Osteocyte (in vitro differentiated cells): ENCODE data around the gene SGCE. TPM values are rescaled to one million over a fixed set of nuclear protein-coding genes. Genes with fewer than 3 reads are reported as not detected.

ENCODE experiments used
- DNase-seq: peaks from one replicate; pipeline ENCODE4 v3.0.0; 2021; ENCODE audit warnings: mixed read lengths; ENCODE audit not compliant: unreplicated experiment; ENCODE audit errors: extremely low spot score
- H3K27ac Mint-ChIP-seq: one replicate; pipeline ENCODE4 v1.8.0; 2021; ENCODE audit warnings: mild to moderate bottlenecking, mixed read lengths; ENCODE audit not compliant: unreplicated experiment
- H3K27me3 Mint-ChIP-seq: one replicate; pipeline ENCODE4 v1.8.0; 2021; ENCODE audit warnings: mixed read lengths; ENCODE audit not compliant: unreplicated experiment
- H3K36me3 Mint-ChIP-seq: one replicate; pipeline ENCODE4 v1.8.0; 2021; ENCODE audit warnings: mixed read lengths; ENCODE audit not compliant: unreplicated experiment
- H3K4me1 Mint-ChIP-seq: one replicate; pipeline ENCODE4 v1.8.0; 2021; ENCODE audit warnings: mixed read lengths; ENCODE audit not compliant: unreplicated experiment
- H3K4me3 Mint-ChIP-seq: one replicate; pipeline ENCODE4 v1.8.0; 2021; ENCODE audit warnings: mild to moderate bottlenecking, moderate library complexity, mixed read lengths; ENCODE audit not compliant: unreplicated experiment
- H3K9me3 Mint-ChIP-seq: one replicate; pipeline ENCODE4 v1.8.0; 2021; ENCODE audit warnings: mixed read lengths; ENCODE audit not compliant: unreplicated experiment
- CTCF ChIP-seq: fragments of 200-600 bp; sonication (generic); IDR thresholded peaks from 2 replicates; pipeline ENCODE4 v1.5.0; 2021; ENCODE audit warnings: antibody characterized with exemption, mild to moderate bottlenecking, moderate library complexity
- total RNA-seq: library from RNA; stranded (reverse); gene quantifications from 2 replicates; pipeline ENCODE4 v1.2.1, GENCODE V29; 2021

The SGCE gene
- total RNA-seq, 1 donor from 2014 or later, result 85.6 TPM

GRCh38 chr7:94679358-94679757 lies 23.4 kb upstream of the SGCE start:
- Mint-ChIP-seq H3K4me3 (no peak overlapping the region), H3K9me3 (peaks cover 4% of the 10 kb centered on the region), H3K4me1 (peaks cover 21% of the 10 kb centered on the region), H3K27ac (no peak overlapping the region), H3K27me3 (no peaks in the 10 kb centered on the region), H3K36me3 (no peaks in the 10 kb centered on the region)
- no peak for TF ChIP-seq CTCF
- DNase-seq, result no peak

GRCh38 chr7:94676431-94676830 lies 20.5 kb upstream of the SGCE start:
- Mint-ChIP-seq H3K4me3 (no peak overlapping the region), H3K27me3 (no peaks in the 10 kb centered on the region), H3K9me3 (peaks cover 4% of the 10 kb centered on the region), H3K4me1 (peaks cover 21% of the 10 kb centered on the region), H3K36me3 (no peaks in the 10 kb centered on the region), H3K27ac (peak overlapping the region; percentile 71)
- no peak for TF ChIP-seq CTCF
- no peak for DNase-seq

- no peaks in the 10 kb centered on the region for H3K27me3 Mint-ChIP-seq
- H3K4me1 Mint-ChIP-seq, result peaks cover 21% of the 10 kb centered on the region
- no peak for TF ChIP-seq CTCF
- DNase-seq, result no peak
- H3K9me3 Mint-ChIP-seq, result peaks cover 4% of the 10 kb centered on the region
- H3K27ac Mint-ChIP-seq, result no peak overlapping the region
- H3K4me3 Mint-ChIP-seq, result no peak overlapping the region
- no peaks in the 10 kb centered on the region for H3K36me3 Mint-ChIP-seq
These were observed 19.4 kb upstream of the SGCE start for GRCh38 chr7:94675356-94675755.

GRCh38 chr7:94671444-94672235 lies 15.7 kb upstream of the SGCE start:
- Mint-ChIP-seq H3K4me1 (peaks cover 7% of the 10 kb centered on the region), H3K36me3 (no peaks in the 10 kb centered on the region), H3K9me3 (no peaks in the 10 kb centered on the region), H3K27ac (no peak overlapping the region), H3K27me3 (no peaks in the 10 kb centered on the region), H3K4me3 (no peak overlapping the region)
- DNase-seq, result no peak
- no peak for TF ChIP-seq CTCF

- Mint-ChIP-seq H3K27ac (no peak overlapping the region), H3K27me3 (no peaks in the 10 kb centered on the region), H3K4me1 (no peaks in the 10 kb centered on the region), H3K36me3 (peaks cover 3% of the 10 kb centered on the region), H3K9me3 (no peaks in the 10 kb centered on the region), H3K4me3 (no peak overlapping the region)
- no peak for TF ChIP-seq CTCF
- no peak for DNase-seq
These were observed 14.0 kb upstream of the SGCE start for GRCh38 chr7:94669773-94670495.
